Gastroesophageal sphincter (tissue), 4 donors: ENCODE data around the gene PRKAA2. TPM values are rescaled to one million over a fixed set of nuclear protein-coding genes. Genes with fewer than 3 reads are reported as not detected.

Source experiments
- ATAC-seq: fragments of 150-250 bp; one replicate; pipeline ENCODE4 v1.9.1; 2016; ENCODE audit warnings: mild to moderate bottlenecking, moderate library complexity
- H3K27ac ChIP-seq, 4 donors: fragments of 200-600 bp; sonication (generic) in 3 of 4; 1 replicate in 3 of 4; 2 replicates in 1 of 4; pipeline ENCODE4 v1.5.1; 2016 to 2019
- H3K27me3 ChIP-seq: fragments of 200-600 bp; sonication (generic); one replicate; pipeline ENCODE4 v1.5.1; 2019
- H3K36me3 ChIP-seq, 2 donors: fragments of 200-600 bp; sonication (generic); one replicate each; pipeline ENCODE4 v1.5.1; 2019; ENCODE audit warnings: control low read depth in 1 of 2
- H3K4me1 ChIP-seq, 3 donors: fragments of 200-600 bp; sonication (generic); 1 replicate in 2 of 3; 2 replicates in 1 of 3; pipeline ENCODE4 v1.5.1; 2016 to 2019; ENCODE audit warnings: control low read depth in 2 of 3
- H3K4me3 ChIP-seq, 2 donors: fragments of 200-600 bp; sonication (generic); one replicate each; pipeline ENCODE4 v1.5.1; 2019; ENCODE audit warnings: mild to moderate bottlenecking in 1 of 2, moderate library complexity in 1 of 2
- H3K9me3 ChIP-seq, 3 donors: fragments of 200-600 bp; sonication (generic); one replicate each; pipeline ENCODE4 v1.5.1; 2017 to 2019; ENCODE audit warnings: control low read depth in 2 of 3
- EP300 ChIP-seq: sonication (generic); formaldehyde crosslinking; IDR thresholded peaks from one replicate; pipeline ENCODE4 v1.6.1; 2017; ENCODE audit warnings: antibody characterized with exemption, mild to moderate bottlenecking
- POLR2A ChIP-seq, 2 donors: fragments of 450-650 bp; IDR thresholded peaks; one replicate each; pipeline ENCODE4 v1.6.1; 2017; ENCODE audit warnings: antibody characterized with exemption in 2 of 2, mild to moderate bottlenecking in 2 of 2, moderate library complexity in 1 of 2
- POLR2AphosphoS5 ChIP-seq: sonication (generic); formaldehyde crosslinking; IDR thresholded peaks from one replicate; pipeline ENCODE4 v1.6.1; 2017; ENCODE audit warnings: antibody characterized with exemption
- WGBS, 2 donors: methylation state at CpG; one replicate each; pipeline ENCODE4 v1.1.5; 2018; ENCODE audit warnings: low coverage in 1 of 2; 5-methylcytosine and 5-hydroxymethylcytosine counted together
- total RNA-seq, 4 donors: library from RNA; depleted of rRNA; stranded (reverse); fragments of >200 nt; gene quantifications; one replicate each; pipeline ENCODE4 v1.1.0, GENCODE V29; 2016
- TF ChIP-seq, protein P1 (sequence below), 4 experiments: fragments of 200-600 bp in 2 of 4; fragments of 450-650 bp in 2 of 4; sonication (generic) in 1 of 4; IDR thresholded peaks; one replicate each; pipeline ENCODE4 v1.5.1; 2017 to 2019; ENCODE audit warnings: antibody characterized with exemption in 4 of 4, mild to moderate bottlenecking in 2 of 4, moderate library complexity in 2 of 4

PRKAA2 gene
- total RNA-seq, 4 donors from 2014 or later = 29.3 to 63.3 (median 60.6) TPM

GRCh38 chr1:56645677-56646305 lies 677 bp downstream of the PRKAA2 start:
- Histone ChIP-seq H3K9me3 (no peaks in the 10 kb centered on the region), H3K27me3 (no peaks in the 10 kb centered on the region), H3K36me3 (no peaks in the 10 kb centered on the region), H3K27ac (peak overlapping the region; percentile 30 to 90 (median 90)), H3K4me1 (peaks cover 0 to 32% (median 0%) of the 10 kb centered on the region in 3 donors), H3K4me3 (peak overlapping the region; percentile 46 to 69)
- peak; percentile 44 for ATAC-seq
- WGBS, 2 donors = 0% methylated on average over 2 of the region's 18 CpGs
- TF ChIP-seq POLR2A (IDR thresholded peaks at IDR 0.05) = no peak
- TF ChIP-seq, protein P1, sequence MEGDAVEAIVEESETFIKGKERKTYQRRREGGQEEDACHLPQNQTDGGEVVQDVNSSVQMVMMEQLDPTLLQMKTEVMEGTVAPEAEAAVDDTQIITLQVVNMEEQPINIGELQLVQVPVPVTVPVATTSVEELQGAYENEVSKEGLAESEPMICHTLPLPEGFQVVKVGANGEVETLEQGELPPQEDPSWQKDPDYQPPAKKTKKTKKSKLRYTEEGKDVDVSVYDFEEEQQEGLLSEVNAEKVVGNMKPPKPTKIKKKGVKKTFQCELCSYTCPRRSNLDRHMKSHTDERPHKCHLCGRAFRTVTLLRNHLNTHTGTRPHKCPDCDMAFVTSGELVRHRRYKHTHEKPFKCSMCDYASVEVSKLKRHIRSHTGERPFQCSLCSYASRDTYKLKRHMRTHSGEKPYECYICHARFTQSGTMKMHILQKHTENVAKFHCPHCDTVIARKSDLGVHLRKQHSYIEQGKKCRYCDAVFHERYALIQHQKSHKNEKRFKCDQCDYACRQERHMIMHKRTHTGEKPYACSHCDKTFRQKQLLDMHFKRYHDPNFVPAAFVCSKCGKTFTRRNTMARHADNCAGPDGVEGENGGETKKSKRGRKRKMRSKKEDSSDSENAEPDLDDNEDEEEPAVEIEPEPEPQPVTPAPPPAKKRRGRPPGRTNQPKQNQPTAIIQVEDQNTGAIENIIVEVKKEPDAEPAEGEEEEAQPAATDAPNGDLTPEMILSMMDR (IDR thresholded peaks at IDR 0.05) = no peak
- TF ChIP-seq POLR2AphosphoS5 = no peak
- no peak for TF ChIP-seq EP300

- TF ChIP-seq POLR2AphosphoS5 (no peak), POLR2A (IDR thresholded peaks at IDR 0.05) (no peak), EP300 (no peak)
- TF ChIP-seq, protein P1 (IDR thresholded peaks at IDR 0.05) = no peak
- H3K36me3 ChIP-seq = no peaks in the 10 kb centered on the region
- no peaks in the 10 kb centered on the region for H3K9me3 ChIP-seq
- ATAC-seq = no peak
- H3K4me1 ChIP-seq = peaks cover 0 to 32% (median 0%) of the 10 kb centered on the region in 3 donors
- H3K4me3 ChIP-seq = peak overlapping the region; percentile 11 to 69
- WGBS, 2 donors = 24 to 41% methylated on average over 3 of the region's 3 CpGs
- H3K27me3 ChIP-seq = no peaks in the 10 kb centered on the region
- H3K27ac ChIP-seq = peak overlapping the region; percentile 19 to 90 (median 90)
These were observed 1.5 kb downstream of the PRKAA2 start for GRCh38 chr1:56646611-56647010.

DNA sequence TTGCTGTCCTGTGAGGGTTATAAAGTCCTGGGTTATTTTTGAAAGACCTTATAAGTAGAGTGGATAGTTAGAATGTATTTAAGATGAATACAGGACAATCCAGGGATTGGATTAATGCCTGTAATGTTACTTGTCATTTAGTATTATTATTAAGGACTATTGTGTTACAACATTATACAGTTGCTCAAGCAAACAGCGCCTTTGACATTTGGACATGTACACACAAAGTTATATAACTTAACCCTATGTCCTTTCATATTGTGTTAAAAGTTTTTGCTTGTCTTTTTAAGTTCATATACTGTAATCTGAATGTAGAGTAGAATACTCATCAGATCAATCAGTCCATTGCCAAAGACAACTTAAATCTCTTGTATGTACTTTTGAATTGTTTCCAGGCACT lies 2.0 kb downstream of the PRKAA2 start:
- Histone ChIP-seq H3K36me3 (no peaks in the 10 kb centered on the region), H3K4me3 (no peak overlapping the region), H3K27me3 (no peaks in the 10 kb centered on the region), H3K27ac (peak overlapping the region in 3 of 4 donors; percentile 89 to 90 (median 90)), H3K4me1 (peaks cover 0 to 32% (median 0%) of the 10 kb centered on the region in 3 donors), H3K9me3 (no peaks in the 10 kb centered on the region)
- TF ChIP-seq, protein P1 (IDR thresholded peaks at IDR 0.05) = no peak
- TF ChIP-seq POLR2AphosphoS5 = no peak
- no peak for TF ChIP-seq EP300
- TF ChIP-seq POLR2A (IDR thresholded peaks at IDR 0.05) = no peak
- WGBS, 2 donors = 44 to 59% methylated on average over 1 of the region's 1 CpG
- ATAC-seq = no peak

GRCh38 chr1:56648546-56648945 lies 3.4 kb downstream of the PRKAA2 start:
- H3K36me3 ChIP-seq = no peaks in the 10 kb centered on the region
- WGBS, 2 donors = 63 to 71% methylated on average over 4 of the region's 4 CpGs
- no peaks in the 10 kb centered on the region for H3K27me3 ChIP-seq
- TF ChIP-seq, protein P1 (IDR thresholded peaks at IDR 0.05) = no peak
- TF ChIP-seq POLR2AphosphoS5 (no peak), POLR2A (IDR thresholded peaks at IDR 0.05) (no peak), EP300 (no peak)
- no peak overlapping the region for H3K4me3 ChIP-seq
- peaks cover 0 to 32% (median 0%) of the 10 kb centered on the region in 3 donors for H3K4me1 ChIP-seq
- no peaks in the 10 kb centered on the region for H3K9me3 ChIP-seq
- no peak for ATAC-seq
- H3K27ac ChIP-seq = no peak overlapping the region
